OCI-LY1 (cell line): Measurements from ENCODE around the gene FDXR.

Experiments used
- H2AFZ ChIP-seq: fragments of 200-600 bp; sonication (generic), shearing (Covaris generic); 2 replicates; pipeline ENCODE4 v1.6.0; 2014; ENCODE audit warnings: antibody characterized with exemption, mild to moderate bottlenecking, low read length
- H3F3A ChIP-seq: fragments of 200-600 bp; sonication (generic), shearing (Covaris generic); 2 replicates; pipeline ENCODE4 v1.6.0; 2014; ENCODE audit warnings: mild to moderate bottlenecking, antibody characterized with exemption, low read length, moderate library complexity; ENCODE audit not compliant: insufficient read depth
- H3K27ac ChIP-seq: fragments of 200-600 bp; sonication (generic); 2 replicates; pipeline ENCODE4 v1.5.1; 2014; ENCODE audit warnings: low read length, mixed run types, mild to moderate bottlenecking, low read depth; ENCODE audit not compliant: poor library complexity, severe bottlenecking
- H3K27me3 ChIP-seq: fragments of 200-600 bp; sonication (generic); 2 replicates; pipeline ENCODE4 v1.6.0; 2014; ENCODE audit warnings: antibody characterized with exemption, mild to moderate bottlenecking, low read length, moderate library complexity; ENCODE audit not compliant: insufficient read depth
- H3K36me3 ChIP-seq: fragments of 200-600 bp; sonication (generic); 2 replicates; pipeline ENCODE4 v1.6.1; 2014; ENCODE audit warnings: mild to moderate bottlenecking, antibody characterized with exemption, low read length, moderate library complexity, mixed read lengths; ENCODE audit not compliant: insufficient read depth
- H3K4me1 ChIP-seq: fragments of 200-600 bp; sonication (generic); 2 replicates; pipeline ENCODE4 v1.5.1; 2014; ENCODE audit warnings: mild to moderate bottlenecking, low read length, moderate library complexity; ENCODE audit not compliant: insufficient read depth, severe bottlenecking
- H3K4me2 ChIP-seq: fragments of 200-600 bp; sonication (generic), shearing (Covaris generic); 2 replicates; pipeline ENCODE4 v1.6.1; 2014; ENCODE audit warnings: low read length
- H3K4me3 ChIP-seq: fragments of 200-600 bp; sonication (generic); 2 replicates; pipeline ENCODE4 v1.5.1; 2014; ENCODE audit warnings: low read length, low read depth, mild to moderate bottlenecking, mixed read lengths; ENCODE audit not compliant: poor library complexity, severe bottlenecking
- H3K79me2 ChIP-seq: fragments of 200-600 bp; shearing (Covaris generic); 2 replicates; pipeline ENCODE4 v1.6.1; 2016; ENCODE audit warnings: mixed run types, low read length, mixed read lengths; ENCODE audit not compliant: insufficient read depth
- H3K9ac ChIP-seq: fragments of 200-600 bp; sonication (generic), shearing (Covaris generic); 2 replicates; pipeline ENCODE4 v1.6.1; 2014; ENCODE audit warnings: mild to moderate bottlenecking, low read length, mixed read lengths
- H3K9me2 ChIP-seq: fragments of 200-600 bp; sonication (generic), shearing (Covaris generic); 2 replicates; pipeline ENCODE4 v1.6.1; 2014; ENCODE audit warnings: low read depth, mild to moderate bottlenecking, low read length, mixed read lengths
- H3K9me3 ChIP-seq: fragments of 200-600 bp; shearing (Covaris generic); 2 replicates; pipeline ENCODE4 v1.6.1; 2014; ENCODE audit warnings: low read length, mixed read lengths
- H4K20me1 ChIP-seq: fragments of 200-600 bp; sonication (generic), shearing (Covaris generic); 2 replicates; pipeline ENCODE4 v1.6.0; 2016; ENCODE audit warnings: mild to moderate bottlenecking, low read length; ENCODE audit not compliant: insufficient read depth
- EZH2 ChIP-seq: fragments of 200-600 bp; sonication (generic), shearing (Covaris generic); IDR thresholded peaks from 2 replicates; pipeline ENCODE4 v1.8.0; 2017; ENCODE audit warnings: borderline replicate concordance, mixed run types, mild to moderate bottlenecking, antibody characterized with exemption, low read length, moderate library complexity, mixed read lengths
- TF ChIP-seq, protein P1 (sequence below): fragments of 200-600 bp; sonication (generic), shearing (Covaris generic); IDR thresholded peaks from 2 replicates; pipeline ENCODE4 v1.5.1; 2017; ENCODE audit warnings: mild to moderate bottlenecking, antibody characterized with exemption, low read length, moderate library complexity, mixed read lengths

Gene FDXR

DNA sequence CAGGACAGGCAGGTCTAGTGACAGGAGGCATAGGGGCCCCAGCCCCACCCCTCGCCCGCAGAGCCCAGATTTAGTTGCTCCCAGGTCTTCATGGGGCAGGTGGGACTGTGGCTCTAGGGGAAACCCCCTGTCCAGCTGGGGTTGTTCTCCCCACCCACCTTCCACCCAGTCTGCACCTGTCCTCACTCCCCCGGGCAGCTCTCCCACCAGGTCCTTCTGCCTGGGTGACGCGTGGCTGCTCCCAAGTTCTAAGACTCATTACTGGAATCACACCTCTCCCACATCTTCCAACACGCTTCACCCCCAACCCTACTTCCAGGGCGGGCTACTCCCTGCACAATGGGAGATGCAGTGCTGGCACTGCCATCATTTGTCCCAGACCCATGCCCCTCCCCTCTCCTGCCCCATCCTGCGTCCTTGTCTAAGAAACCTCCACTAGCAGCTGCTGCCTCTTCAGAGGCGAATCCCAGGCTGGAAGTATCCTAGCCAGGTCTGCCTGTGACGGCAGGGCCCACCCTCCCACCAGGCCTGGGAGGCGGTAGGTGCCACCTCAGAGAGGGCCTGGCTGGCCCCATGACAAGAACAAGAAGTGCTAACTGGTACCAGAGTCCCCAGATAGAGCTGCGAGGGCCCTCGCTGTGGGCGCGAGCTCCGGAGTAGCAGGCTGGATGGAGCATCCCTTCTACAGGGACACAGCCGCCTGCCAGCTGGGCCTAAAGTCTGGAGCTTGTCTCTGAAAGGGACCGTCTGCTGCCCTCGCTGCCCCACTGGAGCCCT is 35.9 kb downstream of the FDXR start:
- no peaks in the 10 kb centered on the region for H3F3A ChIP-seq
- no peaks in the 10 kb centered on the region for H3K79me2 ChIP-seq
- H3K9me3 ChIP-seq = no peaks in the 10 kb centered on the region
- no peak overlapping the region for H2AFZ ChIP-seq
- peaks cover 4% of the 10 kb centered on the region; the same call in 1 of the 2 replicates for H3K36me3 ChIP-seq
- no peak overlapping the region for H3K9ac ChIP-seq
- H3K9me2 ChIP-seq = no peaks in the 10 kb centered on the region
- no peaks in the 10 kb centered on the region for H4K20me1 ChIP-seq
- H3K4me2 ChIP-seq = no peak overlapping the region
- H3K4me3 ChIP-seq = no peak overlapping the region
- TF ChIP-seq, protein P1, sequence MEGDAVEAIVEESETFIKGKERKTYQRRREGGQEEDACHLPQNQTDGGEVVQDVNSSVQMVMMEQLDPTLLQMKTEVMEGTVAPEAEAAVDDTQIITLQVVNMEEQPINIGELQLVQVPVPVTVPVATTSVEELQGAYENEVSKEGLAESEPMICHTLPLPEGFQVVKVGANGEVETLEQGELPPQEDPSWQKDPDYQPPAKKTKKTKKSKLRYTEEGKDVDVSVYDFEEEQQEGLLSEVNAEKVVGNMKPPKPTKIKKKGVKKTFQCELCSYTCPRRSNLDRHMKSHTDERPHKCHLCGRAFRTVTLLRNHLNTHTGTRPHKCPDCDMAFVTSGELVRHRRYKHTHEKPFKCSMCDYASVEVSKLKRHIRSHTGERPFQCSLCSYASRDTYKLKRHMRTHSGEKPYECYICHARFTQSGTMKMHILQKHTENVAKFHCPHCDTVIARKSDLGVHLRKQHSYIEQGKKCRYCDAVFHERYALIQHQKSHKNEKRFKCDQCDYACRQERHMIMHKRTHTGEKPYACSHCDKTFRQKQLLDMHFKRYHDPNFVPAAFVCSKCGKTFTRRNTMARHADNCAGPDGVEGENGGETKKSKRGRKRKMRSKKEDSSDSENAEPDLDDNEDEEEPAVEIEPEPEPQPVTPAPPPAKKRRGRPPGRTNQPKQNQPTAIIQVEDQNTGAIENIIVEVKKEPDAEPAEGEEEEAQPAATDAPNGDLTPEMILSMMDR = no peak
- TF ChIP-seq EZH2 = no peak
- H3K4me1 ChIP-seq = peaks cover 18% of the 10 kb centered on the region
- H3K27ac ChIP-seq = no peak overlapping the region
- H3K27me3 ChIP-seq = no peaks in the 10 kb centered on the region

DNA sequence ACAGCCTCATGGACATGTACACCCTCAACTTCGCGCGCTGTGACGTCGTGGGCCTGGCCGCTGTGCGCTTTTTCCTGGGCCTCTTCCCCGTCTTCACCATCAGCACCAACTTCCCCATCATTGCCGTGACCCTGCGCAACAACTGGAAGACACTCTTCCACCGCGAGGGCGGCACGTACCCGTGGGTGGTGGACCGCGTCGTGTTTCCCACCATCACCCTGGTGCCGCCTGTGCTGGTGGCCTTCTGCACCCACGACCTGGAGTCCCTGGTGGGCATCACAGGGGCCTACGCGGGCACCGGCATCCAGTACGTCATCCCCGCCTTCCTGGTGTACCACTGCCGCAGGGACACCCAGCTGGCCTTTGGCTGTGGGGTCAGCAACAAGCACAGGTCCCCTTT is 36.6 kb downstream of the FDXR start:
- no peaks in the 10 kb centered on the region for H3K27me3 ChIP-seq
- H3K4me1 ChIP-seq = peaks cover 15% of the 10 kb centered on the region
- no peak overlapping the region for H3K4me3 ChIP-seq
- H4K20me1 ChIP-seq = no peaks in the 10 kb centered on the region
- peaks cover 4% of the 10 kb centered on the region; the same call in 1 of the 2 replicates for H3K36me3 ChIP-seq
- no peaks in the 10 kb centered on the region for H3F3A ChIP-seq
- H3K27ac ChIP-seq = no peak overlapping the region
- no peak overlapping the region for H3K4me2 ChIP-seq
- H3K9ac ChIP-seq = no peak overlapping the region
- no peaks in the 10 kb centered on the region for H3K79me2 ChIP-seq
- H3K9me2 ChIP-seq = no peaks in the 10 kb centered on the region
- no peak overlapping the region for H2AFZ ChIP-seq
- TF ChIP-seq, protein P1 = no peak
- TF ChIP-seq EZH2 = no peak
- no peaks in the 10 kb centered on the region for H3K9me3 ChIP-seq

DNA sequence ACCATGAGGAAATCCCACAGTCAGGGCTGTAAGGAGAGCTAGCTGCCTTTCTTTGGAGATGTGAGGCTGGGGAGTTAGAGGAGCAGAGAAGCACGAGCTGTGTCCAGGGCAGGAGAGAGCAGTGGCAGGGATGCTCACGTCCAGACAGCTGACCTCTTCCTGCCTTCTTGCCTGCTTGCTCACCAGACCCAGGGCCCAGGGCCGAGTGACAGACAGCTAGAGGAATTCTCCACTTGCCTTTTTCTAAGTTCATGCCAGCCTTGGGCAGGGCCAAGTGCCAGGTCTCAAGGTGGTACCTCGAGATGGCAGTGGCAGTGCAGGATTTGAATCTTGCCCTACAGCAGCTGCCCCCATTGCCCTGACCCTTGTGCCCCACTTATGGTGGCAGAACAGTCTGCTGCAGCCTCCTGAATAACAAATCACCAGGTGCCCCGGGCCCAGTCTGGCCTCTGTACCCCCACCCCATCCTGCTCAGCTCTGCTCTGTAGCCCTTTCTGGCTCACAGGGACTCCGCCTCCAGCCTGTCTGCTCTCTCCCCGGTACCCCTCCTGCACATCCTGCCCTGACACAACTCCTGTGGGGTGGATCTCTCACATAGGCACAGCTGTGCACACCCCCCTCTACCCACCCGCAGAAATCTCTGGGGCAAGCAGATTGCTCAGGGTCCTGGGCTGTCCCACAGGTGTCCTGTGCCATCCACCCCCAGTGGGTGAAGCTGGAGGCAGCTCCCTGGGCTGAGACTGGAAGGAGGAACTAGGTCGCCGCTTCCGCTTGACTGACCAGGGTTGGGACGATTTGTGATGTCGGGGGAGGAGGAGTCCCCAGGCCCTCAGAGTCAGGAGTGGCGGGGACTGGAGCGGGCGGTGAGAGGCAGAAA is 39.1 kb downstream of the FDXR start:
- Histone ChIP-seq H3K36me3 (peaks cover 4% of the 10 kb centered on the region; the same call in 1 of the 2 replicates), H3F3A (no peaks in the 10 kb centered on the region), H2AFZ (no peak overlapping the region), H3K4me1 (peaks cover 9% of the 10 kb centered on the region), H4K20me1 (no peaks in the 10 kb centered on the region), H3K27me3 (no peaks in the 10 kb centered on the region), H3K9me2 (no peaks in the 10 kb centered on the region), H3K79me2 (no peaks in the 10 kb centered on the region), H3K4me3 (no peak overlapping the region), H3K4me2 (no peak overlapping the region), H3K27ac (no peak overlapping the region), H3K9ac (no peak overlapping the region), H3K9me3 (no peaks in the 10 kb centered on the region)
- TF ChIP-seq EZH2 = no peak
- TF ChIP-seq, protein P1 = no peak
